ENCODE measurements around the gene MPIG6B. TPM values are rescaled to one million over a fixed set of nuclear protein-coding genes. Genes with fewer than 3 reads are reported as not detected.

The MPIG6B gene
- total and polyA plus RNA-seq, 2 experiments from 2014 or later: not detected

- peaks cover 31% of the 10 kb centered on the region for H3K4me1 ChIP-seq (ENCODE audit: low read depth)
- DNase-seq (ENCODE audit: low read depth in 1 of 2, low spot score in 1 of 2): peak; percentile 24 to 92
- H3K36me3 ChIP-seq: peaks cover 6% of the 10 kb centered on the region
- peak; percentile 29 for TF ChIP-seq CTCF (IDR thresholded peaks at IDR 0.05; ENCODE audit: low read depth, low read length)
- H3K9me3 ChIP-seq (ENCODE audit: low read depth): no peaks in the 10 kb centered on the region
- peak overlapping the region; percentile 3 for H3K4me3 ChIP-seq
- no peaks in the 10 kb centered on the region for H3K27me3 ChIP-seq
- peak overlapping the region; percentile 87 for H3K27ac ChIP-seq
Observed at GRCh38 chr6:31737991-31738979, 15.1 kb downstream of the MPIG6B start.

GRCh38 chr6:31739639-31740396 lies 16.6 kb downstream of the MPIG6B start, which contains the start of gene MSH5:
Gene MSH5 (plus strand): TSS chr6:31740005. CDS start chr6:31740467, 462 bp downstream.
- peak within 1 kb of the TSS; percentile 13 for H3K27ac ChIP-seq
- TF ChIP-seq CTCF (IDR thresholded peaks at IDR 0.05; ENCODE audit: low read depth, low read length): no peak
- H3K36me3 ChIP-seq: no peaks in the 10 kb centered on the region
- no peaks in the 10 kb centered on the region for H3K9me3 ChIP-seq (ENCODE audit: low read depth)
- DNase-seq (ENCODE audit: low read depth in 1 of 2, low spot score in 1 of 2): peak; percentile 99
- peak within 1 kb of the TSS; percentile 55 for H3K4me3 ChIP-seq
- H3K4me1 ChIP-seq (ENCODE audit: low read depth): peaks cover 24% of the 10 kb centered on the region
- no peaks in the 10 kb centered on the region for H3K27me3 ChIP-seq

GRCh38 chr6:31740397-31741223 lies 17.4 kb downstream of the MPIG6B start:
- Histone ChIP-seq H3K4me1 (ENCODE audit: low read depth) (peaks cover 24% of the 10 kb centered on the region), H3K27me3 (no peaks in the 10 kb centered on the region), H3K9me3 (ENCODE audit: low read depth) (no peaks in the 10 kb centered on the region), H3K4me3 (peak overlapping the region; percentile 55), H3K36me3 (no peaks in the 10 kb centered on the region), H3K27ac (no peak overlapping the region)
- no peak for DNase-seq (ENCODE audit: low read depth in 1 of 2, low spot score in 1 of 2)
- TF ChIP-seq CTCF (IDR thresholded peaks at IDR 0.05; ENCODE audit: low read depth, low read length): no peak

GRCh38 chr6:31741815-31742214 lies 18.6 kb downstream of the MPIG6B start:
- H3K27ac ChIP-seq: no peak overlapping the region
- no peaks in the 10 kb centered on the region for H3K9me3 ChIP-seq (ENCODE audit: low read depth)
- no peaks in the 10 kb centered on the region for H3K27me3 ChIP-seq
- no peak for TF ChIP-seq CTCF (IDR thresholded peaks at IDR 0.05; ENCODE audit: low read depth, low read length)
- DNase-seq (ENCODE audit: low read depth in 1 of 2, low spot score in 1 of 2): no peak
- peaks cover 21% of the 10 kb centered on the region for H3K4me1 ChIP-seq (ENCODE audit: low read depth)
- H3K4me3 ChIP-seq: no peak overlapping the region
- H3K36me3 ChIP-seq: no peaks in the 10 kb centered on the region

- H3K9me3 ChIP-seq (ENCODE audit: low read depth): no peaks in the 10 kb centered on the region
- peaks cover 12% of the 10 kb centered on the region for H3K4me1 ChIP-seq (ENCODE audit: low read depth)
- DNase-seq (ENCODE audit: low read depth in 1 of 2, low spot score in 1 of 2): no peak
- no peaks in the 10 kb centered on the region for H3K27me3 ChIP-seq
- H3K36me3 ChIP-seq: no peaks in the 10 kb centered on the region
- no peak overlapping the region for H3K27ac ChIP-seq
- H3K4me3 ChIP-seq: no peak overlapping the region
- TF ChIP-seq CTCF (IDR thresholded peaks at IDR 0.05; ENCODE audit: low read depth, low read length): no peak
Observed at GRCh38 chr6:31742894-31743293, 19.7 kb downstream of the MPIG6B start.

Data from cardiac muscle cell (in vitro differentiated cells and primary cell).